ENCODE data around the gene TPGS2. TPM values are rescaled to one million over a fixed set of nuclear protein-coding genes. Genes with fewer than 3 reads are reported as not detected.
A peak's percentile ranks its signal among the peaks of the same experiment; 100 is the strongest.

Gene TPGS2
- total and polyA plus RNA-seq, 2 of the 8 experiments (the other 6 are each of a cell fraction or from before 2014, with no cell fraction given): 151 to 273 TPM

- H4K8ac ChIP-seq (ENCODE audit: extremely low read depth, insufficient read depth, low read length): no peak overlapping the region
- DNase-seq (ENCODE audit: low read depth in 1 of 2, low spot score in 2 of 2) (no peak), FAIRE-seq (no peak)
- no peak overlapping the region for H2BK20ac ChIP-seq (ENCODE audit: low read length)
- H2BK120ac ChIP-seq (replicated peaks; ENCODE audit: low read depth, low read length): no peak overlapping the region
- H2AK5ac ChIP-seq (ENCODE audit: low read depth, low read length): no peak overlapping the region
- TF ChIP-seq TAF1 (IDR thresholded peaks at IDR 0.05; ENCODE audit: low read depth, low read length): no peak
- no peak for TF ChIP-seq CTCF (IDR thresholded peaks at IDR 0.05; ENCODE audit: control extremely low read depth in 1 of 3, insufficient read depth in 1 of 3, low read depth in 1 of 3, low read length in 3 of 3)
- TF ChIP-seq KDM4A (IDR thresholded peaks at IDR 0.05; ENCODE audit: low read depth, low read length, severe bottlenecking): no peak
- TF ChIP-seq PHF8 (conservative IDR thresholded peaks at IDR 0.05; ENCODE audit: low read depth, low read length): no peak
- no peak for TF ChIP-seq SP1 (IDR thresholded peaks at IDR 0.05; ENCODE audit: low read depth, low read length)
- H2AFZ ChIP-seq (ENCODE audit: low read length): no peak overlapping the region
- no peaks in the 10 kb centered on the region for H3K79me2 ChIP-seq (ENCODE audit: control insufficient read depth in 1 of 2, insufficient read depth in 2 of 2, low read length in 2 of 2)
- no peak overlapping the region for H3K27ac ChIP-seq (ENCODE audit: low read depth, low read length)
- H2BK5ac ChIP-seq (ENCODE audit: low read depth, low read length): peak overlapping the region; percentile 66; the same call in 1 of the 2 replicates
- 80% methylated on average over 6 of the region's 6 CpGs; no CpG with 5 or more reads in 1 of the 2 experiments for WGBS, 2 experiments (ENCODE audit: extremely low coverage in 1 of 2, insufficient coverage in 1 of 2, insufficient read length in 1 of 2, insufficient replicate concordance in 2 of 2, low coverage in 1 of 2, low lambda C conversion rate in 2 of 2, missing lambda C conversion rate in 1 of 2)
- no peak overlapping the region for H3K23ac ChIP-seq (ENCODE audit: insufficient read length)
- no peak overlapping the region for H3K4me3 ChIP-seq (ENCODE audit: extremely low read depth in 1 of 4, insufficient read depth in 2 of 4, low read depth in 3 of 4, low read length in 4 of 4)
- H4K91ac ChIP-seq (replicated peaks; ENCODE audit: insufficient read length, low read length): no peak overlapping the region
- H3K79me1 ChIP-seq (ENCODE audit: low read depth, low read length): no peaks in the 10 kb centered on the region
- H3K18ac ChIP-seq (ENCODE audit: extremely low read depth, low read length): no peak overlapping the region
- H3K56ac ChIP-seq (replicated peaks; ENCODE audit: insufficient read length, low read depth, low read length): no peak overlapping the region
- no peak overlapping the region for H4K5ac ChIP-seq (ENCODE audit: insufficient read length, low read depth, low read length)
- no peak overlapping the region for H2BK12ac ChIP-seq (ENCODE audit: low read depth, low read length)
- no peaks in the 10 kb centered on the region for H4K20me1 ChIP-seq (replicated peaks in 1 of 2; ENCODE audit: control insufficient read depth in 1 of 2, insufficient read depth in 2 of 2, low read length in 2 of 2)
- no peak overlapping the region for H2BK15ac ChIP-seq (ENCODE audit: low read length)
- no peak overlapping the region for H3K9ac ChIP-seq (replicated peaks in 1 of 4; ENCODE audit: extremely low read depth in 1 of 4, low read depth in 3 of 4, low read length in 3 of 4)
- no peaks in the 10 kb centered on the region; a peak in 1 of 8 replicates for H3K36me3 ChIP-seq (ENCODE audit: control insufficient read depth in 2 of 4, insufficient read depth in 4 of 4, low read length in 3 of 4)
- no peaks in the 10 kb centered on the region for H3K9me3 ChIP-seq (ENCODE audit: insufficient read depth in 2 of 2, low read depth in 1 of 2, low read length in 1 of 2)
- CTCF ChIA-PET (ENCODE audit: partially characterized antibody): interaction anchor here (1.0 to 1.4 kb wide), 2 partner anchors 13 to 57 kb away, joined by 3 to 6 read pairs; no protein-coding TSS in a partner anchor
- POLR2A ChIA-PET (ENCODE audit: partially characterized antibody): interaction anchor here (1.0 to 1.3 kb wide), 2 partner anchors 11 to 56 kb away, joined by 3 to 6 read pairs; no protein-coding TSS in a partner anchor
- H3K4me2 ChIP-seq (ENCODE audit: insufficient read depth in 1 of 2, low read depth in 2 of 2, low read length in 2 of 2): no peak overlapping the region
- no peak overlapping the region for H3K14ac ChIP-seq (ENCODE audit: insufficient read length)
- H3K4ac ChIP-seq (replicated peaks; ENCODE audit: insufficient read length, low read depth, low read length): no peak overlapping the region
- H3K4me1 ChIP-seq (replicated peaks in 1 of 4; ENCODE audit: control insufficient read depth in 3 of 4, insufficient read depth in 4 of 4, low read length in 3 of 4): no peaks in the 10 kb centered on the region
- no peaks in the 10 kb centered on the region for H3K27me3 ChIP-seq (replicated peaks in 1 of 4; ENCODE audit: control insufficient read depth in 3 of 4, extremely low read depth in 1 of 4, insufficient read depth in 3 of 4, low read length in 3 of 4)
- H3K23me2 ChIP-seq (ENCODE audit: low read depth, low read length): no peaks in the 10 kb centered on the region; the same call in 1 of the 2 replicates
Measured at GRCh38 chr18:36744261-36744876, 84.4 kb downstream of the TPGS2 start.

All from H1 (cell line).